GM19463 (cell line): ENCODE measurements around the gene EFHD1.

Experiments used
- ATAC-seq: cut with Tn5 transposase; IDR thresholded peaks from one replicate; pipeline ENCODE4 v1.9.1; 2021; ENCODE audit warnings: mild to moderate bottlenecking, moderate library complexity; ENCODE audit not compliant: unreplicated experiment

The EFHD1 gene

GRCh38 chr2:232633413-232634205, at the start of gene EFHD1:
EFHD1 (plus strand) TSS chr2:232633604; CDS start chr2:232633705, 101 bp downstream.
- peak; percentile 69 for ATAC-seq

- ATAC-seq, result no peak
Observed at GRCh38 chr2:232584238-232584637, 49.2 kb upstream of the EFHD1 start.

GRCh38 chr2:232586943-232587505, 46.4 kb upstream of the EFHD1 start:
- ATAC-seq, result no peak

GRCh38 chr2:232587512-232587911, 45.9 kb upstream of the EFHD1 start:
- ATAC-seq, result no peak

GRCh38 chr2:232588031-232588430, 45.4 kb upstream of the EFHD1 start:
- no peak for ATAC-seq

- ATAC-seq, result no peak
Observed at GRCh38 chr2:232588680-232589585, 44.5 kb upstream of the EFHD1 start.

GRCh38 chr2:232592772-232593395, 40.5 kb upstream of the EFHD1 start:
- no peak for ATAC-seq

- ATAC-seq, result no peak
Observed at GRCh38 chr2:232593982-232594381, 39.4 kb upstream of the EFHD1 start.

GRCh38 chr2:232597362-232598079, 35.9 kb upstream of the EFHD1 start:
- no peak for ATAC-seq

GRCh38 chr2:232598293-232598692, 35.1 kb upstream of the EFHD1 start:
- ATAC-seq, result no peak

GRCh38 chr2:232600053-232600773, 33.2 kb upstream of the EFHD1 start:
- no peak for ATAC-seq

GRCh38 chr2:232603283-232603682, 30.1 kb upstream of the EFHD1 start:
- ATAC-seq, result no peak

GRCh38 chr2:232604535-232604934, 28.9 kb upstream of the EFHD1 start:
- no peak for ATAC-seq

GRCh38 chr2:232607011-232607410, 26.4 kb upstream of the EFHD1 start:
- no peak for ATAC-seq

- ATAC-seq, result no peak
Observed at GRCh38 chr2:232609607-232610006, 23.8 kb upstream of the EFHD1 start.

GRCh38 chr2:232610081-232610480, 23.3 kb upstream of the EFHD1 start:
- ATAC-seq, result no peak

GRCh38 chr2:232611061-232611460, 22.3 kb upstream of the EFHD1 start:
- no peak for ATAC-seq

GRCh38 chr2:232611559-232612218, 21.7 kb upstream of the EFHD1 start:
- no peak for ATAC-seq

- no peak for ATAC-seq
Observed at GRCh38 chr2:232613538-232614134, 19.8 kb upstream of the EFHD1 start.
